ENCODE measurements around the gene KLK10. TPM values are rescaled to one million over a fixed set of nuclear protein-coding genes. Genes with fewer than 3 reads are reported as not detected.
"Not testable (repeated sequence)": the region's sequence is repeated elsewhere in the genome, so short reads cannot be mapped to it uniquely, and the experiment has no call there.

Gene KLK10
- total and polyA plus RNA-seq, 9 donors, result 0.06 to 0.57 (median 0.15) TPM; not detected in 2

- 85% methylated on average over 8 of the region's 14 CpGs for WGBS (ENCODE audit: insufficient coverage)
- H3K4me3 ChIP-seq (ENCODE audit: low read length); DNase-seq; H3K36me3 ChIP-seq (ENCODE audit: control insufficient read depth, insufficient read depth, low read length); H3K4me1 ChIP-seq (ENCODE audit: control insufficient read depth, insufficient read depth, low read length); H3K9me3 ChIP-seq (replicated peaks; ENCODE audit: control insufficient read depth, low read depth, low read length); H3K27me3 ChIP-seq (ENCODE audit: control insufficient read depth, insufficient read depth, low read length); H3K27ac ChIP-seq (ENCODE audit: low read length): not testable (repeated sequence)
Measured at GRCh38 chr19:50984416-50984815, 35.1 kb downstream of the KLK10 start.

- no peak for DNase-seq
- Histone ChIP-seq H3K4me3 (ENCODE audit: low read length) (no peak within 1 kb of the TSS), H3K4me1 (ENCODE audit: control insufficient read depth, insufficient read depth, low read length) (no peaks in the 10 kb centered on the region), H3K9me3 (replicated peaks; ENCODE audit: control insufficient read depth, low read depth, low read length) (no peaks in the 10 kb centered on the region), H3K36me3 (ENCODE audit: control insufficient read depth, insufficient read depth, low read length) (no peaks in the 10 kb centered on the region), H3K27ac (ENCODE audit: low read length) (no peak within 1 kb of the TSS), H3K27me3 (ENCODE audit: control insufficient read depth, insufficient read depth, low read length) (peaks cover 3% of the 10 kb centered on the region)
- WGBS (ENCODE audit: insufficient coverage), result 14% methylated on average over 26 of the region's 28 CpGs
Measured at GRCh38 chr19:50983625-50984292, 35.8 kb downstream of the KLK10 start, which contains the start of gene KLK7. TSS of gene KLK7 (minus strand) at chr19:50983917. CDS start at chr19:50982399, 1,518 bp downstream.

GRCh38 chr19:50982186-50982585 lies 37.3 kb downstream of the KLK10 start:
- no peak for DNase-seq
- H3K36me3 ChIP-seq (ENCODE audit: control insufficient read depth, insufficient read depth, low read length), result no peaks in the 10 kb centered on the region
- WGBS (ENCODE audit: insufficient coverage), result 75% methylated on average over 2 of the region's 4 CpGs
- H3K4me3 ChIP-seq (ENCODE audit: low read length), result no peak overlapping the region
- peaks cover 3% of the 10 kb centered on the region for H3K27me3 ChIP-seq (ENCODE audit: control insufficient read depth, insufficient read depth, low read length)
- H3K27ac ChIP-seq (ENCODE audit: low read length), result no peak overlapping the region
- no peaks in the 10 kb centered on the region for H3K9me3 ChIP-seq (replicated peaks; ENCODE audit: control insufficient read depth, low read depth, low read length)
- H3K4me1 ChIP-seq (ENCODE audit: control insufficient read depth, insufficient read depth, low read length), result no peaks in the 10 kb centered on the region

DNA sequence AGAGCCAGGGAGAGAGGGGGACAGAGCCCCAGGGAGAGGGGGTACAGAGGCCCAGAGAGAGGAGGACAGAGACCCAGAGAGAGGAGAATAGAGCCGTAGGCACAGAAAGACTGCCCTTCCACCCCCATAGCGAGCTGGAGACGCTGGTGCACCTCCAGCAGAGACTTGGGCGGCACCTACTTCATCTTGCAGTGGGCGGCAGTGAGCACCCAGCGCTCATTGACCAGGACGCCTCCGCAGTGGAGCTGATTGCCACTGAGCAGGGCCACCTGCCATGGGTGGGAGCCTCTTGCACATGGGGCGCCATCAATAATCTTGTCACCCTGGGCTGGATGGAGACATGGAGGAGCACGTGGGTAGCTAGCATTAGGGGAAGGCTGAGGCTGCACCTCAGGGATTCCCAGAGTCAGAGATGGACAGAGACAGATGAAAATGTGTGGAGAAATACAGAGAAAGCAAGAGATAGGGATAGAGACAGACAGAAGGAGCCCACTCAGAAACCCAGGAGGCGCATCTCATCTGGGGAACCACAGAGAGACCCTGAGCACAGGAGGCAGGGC lies 37.8 kb downstream of the KLK10 start:
- no peaks in the 10 kb centered on the region for H3K36me3 ChIP-seq (ENCODE audit: control insufficient read depth, insufficient read depth, low read length)
- no peak overlapping the region for H3K27ac ChIP-seq (ENCODE audit: low read length)
- no peak for DNase-seq
- H3K4me3 ChIP-seq (ENCODE audit: low read length), result no peak overlapping the region
- H3K4me1 ChIP-seq (ENCODE audit: control insufficient read depth, insufficient read depth, low read length), result no peaks in the 10 kb centered on the region
- WGBS (ENCODE audit: insufficient coverage), result 56% methylated on average over 10 of the region's 11 CpGs
- H3K27me3 ChIP-seq (ENCODE audit: control insufficient read depth, insufficient read depth, low read length), result peaks cover 3% of the 10 kb centered on the region
- H3K9me3 ChIP-seq (replicated peaks; ENCODE audit: control insufficient read depth, low read depth, low read length), result no peaks in the 10 kb centered on the region

- no peaks in the 10 kb centered on the region for H3K36me3 ChIP-seq (ENCODE audit: control insufficient read depth, insufficient read depth, low read length)
- peaks cover 3% of the 10 kb centered on the region for H3K27me3 ChIP-seq (ENCODE audit: control insufficient read depth, insufficient read depth, low read length)
- 38% methylated on average over 13 of the region's 13 CpGs for WGBS (ENCODE audit: insufficient coverage)
- H3K9me3 ChIP-seq (replicated peaks; ENCODE audit: control insufficient read depth, low read depth, low read length), result no peaks in the 10 kb centered on the region
- H3K27ac ChIP-seq (ENCODE audit: low read length), result no peak overlapping the region
- no peaks in the 10 kb centered on the region for H3K4me1 ChIP-seq (ENCODE audit: control insufficient read depth, insufficient read depth, low read length)
- H3K4me3 ChIP-seq (ENCODE audit: low read length), result no peak overlapping the region
- DNase-seq, result no peak
Measured at GRCh38 chr19:50980208-50980607, 39.3 kb downstream of the KLK10 start.

GRCh38 chr19:50979758-50980157 lies 39.8 kb downstream of the KLK10 start:
- H3K36me3 ChIP-seq (ENCODE audit: control insufficient read depth, insufficient read depth, low read length), result no peaks in the 10 kb centered on the region
- 28% methylated on average over 6 of the region's 8 CpGs for WGBS (ENCODE audit: insufficient coverage)
- peaks cover 3% of the 10 kb centered on the region for H3K27me3 ChIP-seq (ENCODE audit: control insufficient read depth, insufficient read depth, low read length)
- no peaks in the 10 kb centered on the region for H3K9me3 ChIP-seq (replicated peaks; ENCODE audit: control insufficient read depth, low read depth, low read length)
- H3K4me3 ChIP-seq (ENCODE audit: low read length), result no peak overlapping the region
- no peaks in the 10 kb centered on the region for H3K4me1 ChIP-seq (ENCODE audit: control insufficient read depth, insufficient read depth, low read length)
- H3K27ac ChIP-seq (ENCODE audit: low read length), result no peak overlapping the region
- DNase-seq, result no peak

DNA sequence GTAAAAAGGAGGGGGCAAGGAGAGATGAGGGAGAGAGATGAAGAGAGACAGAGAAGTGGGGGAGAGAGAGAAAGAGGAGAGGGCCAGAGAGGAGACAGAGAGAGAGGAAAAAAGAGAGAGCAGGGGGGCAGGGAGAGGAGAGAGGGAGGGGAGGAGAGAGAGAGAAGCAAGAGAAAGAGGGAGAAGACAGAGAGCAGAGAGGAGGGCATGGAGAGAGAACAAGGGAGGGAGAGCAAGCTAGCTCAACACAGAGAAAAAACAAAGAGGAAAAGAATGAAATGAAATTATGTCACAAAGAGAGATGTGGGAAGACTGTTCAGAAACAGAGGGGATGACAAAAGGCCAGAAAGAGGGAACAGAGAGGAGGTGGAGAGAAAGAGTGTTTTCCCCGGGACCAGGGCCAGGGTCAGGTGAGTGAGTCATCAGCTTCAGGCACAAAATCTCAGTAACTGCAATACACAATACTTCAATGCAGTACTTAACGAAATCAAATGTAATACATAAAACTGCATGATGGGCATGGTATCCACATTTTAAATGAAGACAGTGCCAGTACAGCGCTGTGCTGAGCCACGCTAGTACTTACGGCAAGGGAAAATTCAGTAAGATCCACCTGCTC lies 40.6 kb downstream of the KLK10 start:
- H3K27me3 ChIP-seq (ENCODE audit: control insufficient read depth, insufficient read depth, low read length), result peaks cover 3% of the 10 kb centered on the region
- 82% methylated on average over 2 of the region's 5 CpGs for WGBS (ENCODE audit: insufficient coverage)
- H3K9me3 ChIP-seq (replicated peaks; ENCODE audit: control insufficient read depth, low read depth, low read length), result no peaks in the 10 kb centered on the region
- H3K36me3 ChIP-seq (ENCODE audit: control insufficient read depth, insufficient read depth, low read length), result no peaks in the 10 kb centered on the region
- H3K27ac ChIP-seq (ENCODE audit: low read length), result no peak overlapping the region
- no peaks in the 10 kb centered on the region for H3K4me1 ChIP-seq (ENCODE audit: control insufficient read depth, insufficient read depth, low read length)
- DNase-seq, result no peak
- no peak overlapping the region for H3K4me3 ChIP-seq (ENCODE audit: low read length)

GRCh38 chr19:50977626-50978025 lies 41.9 kb downstream of the KLK10 start:
- H3K4me3 ChIP-seq (ENCODE audit: low read length), result no peak overlapping the region

GRCh38 chr19:50975766-50976165 lies 43.7 kb downstream of the KLK10 start:
- H3K27me3 ChIP-seq (ENCODE audit: control insufficient read depth, insufficient read depth, low read length), result no peaks in the 10 kb centered on the region
- DNase-seq, result no peak
- no peaks in the 10 kb centered on the region for H3K4me1 ChIP-seq (ENCODE audit: control insufficient read depth, insufficient read depth, low read length)
- WGBS (ENCODE audit: insufficient coverage), result 21% methylated on average over 5 of the region's 8 CpGs
- H3K36me3 ChIP-seq (ENCODE audit: control insufficient read depth, insufficient read depth, low read length), result no peaks in the 10 kb centered on the region
- no peak overlapping the region for H3K4me3 ChIP-seq (ENCODE audit: low read length)
- no peak overlapping the region for H3K27ac ChIP-seq (ENCODE audit: low read length)
- no peaks in the 10 kb centered on the region for H3K9me3 ChIP-seq (replicated peaks; ENCODE audit: control insufficient read depth, low read depth, low read length)

More at GRCh38 chr19:50977626-50978025, 41.9 kb downstream of the KLK10 start:
- WGBS (ENCODE audit: insufficient coverage), result 91% methylated on average over 1 of the region's 4 CpGs
- no peak for DNase-seq
- Histone ChIP-seq H3K4me1 (ENCODE audit: control insufficient read depth, insufficient read depth, low read length) (no peaks in the 10 kb centered on the region), H3K27me3 (ENCODE audit: control insufficient read depth, insufficient read depth, low read length) (no peaks in the 10 kb centered on the region), H3K9me3 (replicated peaks; ENCODE audit: control insufficient read depth, low read depth, low read length) (no peaks in the 10 kb centered on the region), H3K27ac (ENCODE audit: low read length) (no peak overlapping the region), H3K36me3 (ENCODE audit: control insufficient read depth, insufficient read depth, low read length) (no peaks in the 10 kb centered on the region)

DNA sequence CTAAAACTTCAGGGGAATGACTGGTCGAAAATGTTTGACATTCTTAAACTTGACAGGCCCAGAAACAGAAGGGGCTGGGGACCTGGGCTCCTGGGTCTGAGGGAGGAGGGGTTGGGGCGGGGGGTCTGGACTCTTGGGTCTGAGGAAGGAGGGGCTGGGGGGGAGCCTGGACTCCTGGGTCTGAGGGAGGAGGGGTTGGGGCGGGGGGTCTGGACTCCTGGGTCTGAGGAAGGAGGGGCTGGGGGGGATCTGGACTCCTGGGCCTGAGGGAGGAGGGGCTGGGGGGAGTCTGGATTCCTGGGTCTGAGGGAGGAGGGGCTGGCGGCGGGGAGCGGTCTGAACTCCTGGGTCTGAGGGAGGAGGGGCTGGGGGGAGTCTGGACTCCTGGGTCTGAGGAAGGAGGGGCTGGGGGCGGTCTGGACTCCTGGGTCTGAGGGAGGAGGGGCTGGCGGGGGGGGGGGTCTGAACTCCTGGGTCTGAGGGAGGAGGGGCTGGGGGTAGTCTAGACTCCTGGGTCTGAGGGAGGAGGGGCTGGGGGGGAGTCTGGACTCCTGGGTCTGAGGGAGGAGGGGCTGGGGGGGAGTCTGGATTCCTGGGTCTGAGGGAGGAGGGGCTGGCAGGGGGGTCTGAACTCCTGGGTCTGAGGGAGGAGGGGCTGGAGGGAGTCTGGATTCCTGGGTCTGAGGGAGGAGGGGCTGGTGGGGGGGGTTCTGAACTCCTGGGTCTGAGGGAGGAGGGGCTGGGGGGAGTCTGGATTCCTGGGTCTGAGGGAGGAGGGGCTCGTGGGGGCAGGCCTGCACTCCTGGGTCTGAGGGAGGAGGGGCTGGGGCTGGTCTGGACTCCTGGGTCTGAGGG lies 44.6 kb downstream of the KLK10 start:
- Histone ChIP-seq H3K27me3 (ENCODE audit: control insufficient read depth, insufficient read depth, low read length) (no peaks in the 10 kb centered on the region), H3K36me3 (ENCODE audit: control insufficient read depth, insufficient read depth, low read length) (no peaks in the 10 kb centered on the region), H3K9me3 (replicated peaks; ENCODE audit: control insufficient read depth, low read depth, low read length) (no peaks in the 10 kb centered on the region), H3K4me3 (ENCODE audit: low read length) (no peak overlapping the region), H3K27ac (ENCODE audit: low read length) (no peak overlapping the region), H3K4me1 (ENCODE audit: control insufficient read depth, insufficient read depth, low read length) (no peaks in the 10 kb centered on the region)
- no peak for DNase-seq
- WGBS (ENCODE audit: insufficient coverage), result 21% methylated on average over 2 of the region's 9 CpGs

All from muscle of leg (tissue), 11 donors.